ENCODE data around the gene CTCFL.

DNA sequence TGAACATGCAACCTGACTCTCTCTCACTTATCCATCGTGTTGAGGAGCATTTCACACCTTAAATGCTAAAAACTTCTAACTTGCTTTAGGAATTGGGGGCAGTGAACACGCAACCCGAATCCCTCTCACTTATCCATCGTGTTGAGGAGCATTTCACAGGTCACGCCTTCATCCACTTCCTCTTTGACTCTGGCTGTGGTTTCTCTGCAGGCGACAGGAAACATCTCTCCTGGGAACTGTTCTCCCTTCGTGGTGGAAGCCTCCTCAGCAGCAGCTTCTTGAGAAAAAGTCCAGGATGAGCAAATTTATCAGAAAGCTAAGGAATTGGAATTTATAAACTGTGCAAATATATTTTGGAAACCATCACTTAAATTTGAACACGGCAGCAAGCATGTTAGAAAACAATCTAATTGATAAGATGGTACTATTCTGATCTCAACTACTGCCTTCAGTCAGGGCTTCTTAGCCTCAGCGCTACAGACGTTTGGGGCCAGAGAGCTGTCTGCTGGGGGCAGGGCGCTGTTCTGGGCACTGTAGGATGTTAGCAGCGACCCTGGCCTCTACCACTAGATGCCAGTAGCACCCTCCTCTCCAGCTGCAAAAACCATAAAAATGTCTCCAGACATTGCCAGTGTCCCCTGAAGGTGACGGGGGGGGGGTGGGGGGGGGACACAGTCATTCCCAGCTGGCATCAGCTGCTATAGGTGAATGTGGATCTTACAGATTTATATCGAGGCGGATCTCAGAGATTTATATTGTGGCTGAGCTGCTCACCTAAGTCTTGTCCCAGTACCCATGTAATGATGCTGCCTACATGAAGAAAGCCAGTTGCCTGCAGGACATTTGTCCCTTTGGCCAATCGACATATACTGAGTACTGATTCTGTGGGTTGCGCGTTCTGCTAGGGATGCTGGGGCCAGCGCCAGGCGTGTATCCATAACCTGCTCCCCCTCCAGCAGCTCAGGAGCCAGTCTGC is 26.2 kb downstream of the CTCFL start:
- TF ChIP-seq, protein P1, sequence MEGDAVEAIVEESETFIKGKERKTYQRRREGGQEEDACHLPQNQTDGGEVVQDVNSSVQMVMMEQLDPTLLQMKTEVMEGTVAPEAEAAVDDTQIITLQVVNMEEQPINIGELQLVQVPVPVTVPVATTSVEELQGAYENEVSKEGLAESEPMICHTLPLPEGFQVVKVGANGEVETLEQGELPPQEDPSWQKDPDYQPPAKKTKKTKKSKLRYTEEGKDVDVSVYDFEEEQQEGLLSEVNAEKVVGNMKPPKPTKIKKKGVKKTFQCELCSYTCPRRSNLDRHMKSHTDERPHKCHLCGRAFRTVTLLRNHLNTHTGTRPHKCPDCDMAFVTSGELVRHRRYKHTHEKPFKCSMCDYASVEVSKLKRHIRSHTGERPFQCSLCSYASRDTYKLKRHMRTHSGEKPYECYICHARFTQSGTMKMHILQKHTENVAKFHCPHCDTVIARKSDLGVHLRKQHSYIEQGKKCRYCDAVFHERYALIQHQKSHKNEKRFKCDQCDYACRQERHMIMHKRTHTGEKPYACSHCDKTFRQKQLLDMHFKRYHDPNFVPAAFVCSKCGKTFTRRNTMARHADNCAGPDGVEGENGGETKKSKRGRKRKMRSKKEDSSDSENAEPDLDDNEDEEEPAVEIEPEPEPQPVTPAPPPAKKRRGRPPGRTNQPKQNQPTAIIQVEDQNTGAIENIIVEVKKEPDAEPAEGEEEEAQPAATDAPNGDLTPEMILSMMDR (IDR thresholded peaks at IDR 0.05; ENCODE audit: insufficient read depth, low read length): peak; percentile 39
- TF ChIP-seq POLR2AphosphoS5 (IDR thresholded peaks at IDR 0.05; ENCODE audit: low read depth) (no peak), GABPA (IDR thresholded peaks at IDR 0.05; ENCODE audit: low read depth) (no peak)

Measured in HL-60 (cell line).